ENCODE results near the gene TSC22D1.
A peak's percentile ranks its signal among the peaks of the same experiment; 100 is the strongest.

TSC22D1 gene

DNA sequence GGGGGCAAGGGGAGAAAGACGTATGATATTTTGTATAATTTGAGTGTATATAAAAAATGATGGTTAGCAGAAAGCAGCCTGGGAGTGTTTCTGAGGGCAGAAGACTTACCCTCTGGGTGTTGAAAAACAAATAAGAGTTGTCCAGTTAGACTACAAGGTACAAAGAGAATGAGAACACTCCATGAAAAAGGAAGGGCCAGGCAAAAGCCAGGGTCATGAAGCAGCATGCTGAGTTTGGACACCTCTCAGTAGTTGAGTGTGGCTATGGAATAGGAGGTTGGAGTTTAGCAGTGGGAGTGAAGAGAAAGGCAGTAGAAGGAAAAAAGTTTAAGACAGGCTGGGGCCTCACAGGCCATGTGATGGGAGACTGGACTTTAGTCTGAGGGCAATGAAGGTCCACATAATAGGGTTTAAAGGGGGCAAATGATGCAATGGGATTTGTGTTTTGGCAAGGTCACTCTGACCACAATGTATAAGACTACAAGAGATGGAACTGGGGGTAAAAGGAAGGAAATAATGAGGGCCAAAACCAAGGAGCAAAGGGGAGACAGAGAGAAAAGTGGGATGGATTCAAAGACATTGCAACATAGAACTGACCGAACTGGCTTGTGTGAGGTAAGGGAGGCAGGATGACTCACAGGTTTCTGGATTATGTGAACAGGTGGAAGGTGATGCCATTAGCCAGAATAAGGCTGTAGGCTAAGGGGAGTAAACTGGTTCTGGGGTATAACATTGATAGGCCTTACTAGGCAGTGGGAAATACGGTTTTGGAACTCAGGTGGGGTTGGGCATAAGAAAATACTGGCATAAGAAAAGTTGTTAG, 125.9 kb downstream of the TSC22D1 start:
- no peak for DNase-seq

- DNase-seq = no peak
These were observed 127.3 kb downstream of the TSC22D1 start for GRCh38 chr13:44448875-44449274.

- DNase-seq = no peak
These were observed 127.8 kb downstream of the TSC22D1 start for GRCh38 chr13:44448373-44448772.

GRCh38 chr13:44447783-44448321, 128.3 kb downstream of the TSC22D1 start:
- no peak for DNase-seq

DNA sequence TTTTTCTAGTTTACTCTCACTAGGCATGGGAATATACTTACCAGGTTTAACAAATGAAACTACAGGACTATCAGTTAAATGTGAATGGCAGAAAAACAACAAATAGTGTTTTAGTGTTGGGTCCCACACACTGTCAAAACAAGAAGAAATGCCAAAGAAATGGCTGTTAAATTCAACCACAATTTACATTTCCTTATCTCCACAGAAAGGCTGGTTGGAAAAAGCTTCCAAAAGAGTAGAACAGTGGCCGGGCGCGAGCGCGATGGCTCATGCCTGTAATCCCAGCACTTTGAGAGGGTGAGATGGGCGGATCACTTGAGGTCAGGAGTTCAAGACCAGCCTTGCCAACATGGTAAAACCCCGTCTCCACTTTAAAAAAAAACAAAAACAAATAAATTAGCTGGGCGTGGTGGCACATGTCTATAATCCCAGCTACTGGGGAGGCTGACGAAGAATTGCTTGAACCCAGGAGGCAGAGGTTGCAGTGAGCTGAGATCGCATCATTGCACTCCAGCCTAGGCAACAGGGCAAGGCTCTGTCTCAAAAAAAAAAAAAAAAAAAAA, 136.0 kb downstream of the TSC22D1 start:
- DNase-seq = no peak

DNA sequence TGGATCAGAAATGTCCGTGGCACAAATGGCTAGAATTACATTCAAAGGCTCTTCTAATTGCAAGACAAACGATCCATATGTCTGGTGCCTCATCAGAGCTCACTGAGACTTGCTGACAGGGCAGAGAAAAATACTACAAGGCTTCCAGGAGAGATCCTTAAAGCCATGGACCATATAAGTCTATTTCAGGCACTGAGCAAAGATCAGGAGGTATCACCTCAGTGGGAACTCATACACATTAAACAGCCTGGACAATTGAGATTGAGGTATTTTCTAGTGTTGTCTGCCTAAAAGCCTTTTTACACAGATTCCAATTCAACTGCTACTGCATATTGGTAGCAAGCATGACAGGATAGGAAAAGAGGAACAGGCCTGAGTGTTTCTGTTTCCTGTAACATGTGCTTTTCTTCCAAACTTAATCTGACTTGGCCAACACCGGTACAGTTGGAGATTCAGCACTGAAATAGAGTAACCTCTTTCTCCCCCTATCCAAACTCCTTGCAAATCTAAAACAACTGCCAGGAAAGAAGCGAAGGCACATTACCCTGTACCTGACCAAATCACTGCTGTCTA, 136.6 kb downstream of the TSC22D1 start:
- DNase-seq = no peak

GRCh38 chr13:44438234-44438579, 137.9 kb downstream of the TSC22D1 start:
- DNase-seq = no peak

DNA sequence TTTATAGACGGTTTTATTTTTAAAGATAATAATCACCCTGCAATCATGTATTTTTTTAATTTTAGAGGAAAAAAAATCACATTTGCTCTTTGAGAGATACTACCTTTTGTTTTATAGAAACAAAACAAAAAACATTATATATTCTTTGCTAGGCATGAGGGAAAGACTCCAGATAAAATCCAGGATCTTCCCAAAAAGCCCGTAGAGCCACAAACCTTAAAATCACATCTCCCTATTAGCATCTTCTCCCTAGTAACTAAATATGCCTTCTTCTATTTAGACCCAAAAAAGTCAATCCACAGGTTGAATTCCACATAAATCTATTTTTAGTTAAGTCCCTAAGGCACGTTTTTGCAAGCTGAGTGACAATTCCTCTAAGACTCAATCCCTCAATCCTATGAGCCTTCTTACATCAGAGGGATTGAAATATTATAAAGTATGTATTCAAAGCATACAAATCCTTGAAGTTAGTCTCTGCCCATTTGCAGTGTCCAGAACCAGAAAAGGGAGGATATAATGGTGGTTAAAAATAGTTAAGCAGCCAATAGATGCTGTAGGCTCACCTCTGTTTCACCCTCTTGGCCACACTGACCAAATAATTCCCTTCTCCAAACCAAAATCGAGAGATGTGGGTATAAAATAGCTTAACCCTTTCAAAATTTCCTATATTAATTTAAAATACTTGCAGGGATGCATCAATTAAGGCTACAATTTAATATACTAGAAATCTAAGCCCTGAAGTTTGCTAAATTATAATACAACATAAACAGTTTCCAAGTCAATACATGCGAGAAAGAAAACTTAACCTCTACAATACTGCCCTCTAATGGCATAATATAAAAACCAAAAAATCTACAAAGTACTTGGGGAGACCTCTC, 138.5 kb downstream of the TSC22D1 start:
- no peak for DNase-seq

GRCh38 chr13:44436589-44437337, 139.4 kb downstream of the TSC22D1 start:
- peak; percentile 37 for DNase-seq

- DNase-seq = no peak
These were observed 140.1 kb downstream of the TSC22D1 start for GRCh38 chr13:44435919-44436510.

- peak; percentile 83 for DNase-seq
These were observed 140.8 kb downstream of the TSC22D1 start for GRCh38 chr13:44435142-44435918.

DNA sequence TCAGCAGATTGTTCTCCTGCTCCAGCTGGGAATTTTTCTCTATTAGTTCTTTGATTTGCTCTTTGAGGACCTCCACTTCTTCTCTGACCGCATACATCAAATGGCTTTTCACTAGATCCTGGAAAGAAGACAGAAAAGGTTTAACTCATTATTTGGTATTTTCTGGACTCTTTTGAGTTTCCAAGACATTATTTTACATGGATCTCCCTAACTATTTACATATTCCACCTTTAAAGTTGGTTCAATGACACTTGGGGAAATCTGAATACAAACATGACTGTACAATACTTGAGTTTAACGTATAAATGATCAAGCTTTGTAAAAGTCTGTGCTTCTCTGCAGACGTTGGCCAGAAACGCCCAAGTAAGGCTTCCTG, 141.4 kb downstream of the TSC22D1 start:
- no peak for DNase-seq

DNA sequence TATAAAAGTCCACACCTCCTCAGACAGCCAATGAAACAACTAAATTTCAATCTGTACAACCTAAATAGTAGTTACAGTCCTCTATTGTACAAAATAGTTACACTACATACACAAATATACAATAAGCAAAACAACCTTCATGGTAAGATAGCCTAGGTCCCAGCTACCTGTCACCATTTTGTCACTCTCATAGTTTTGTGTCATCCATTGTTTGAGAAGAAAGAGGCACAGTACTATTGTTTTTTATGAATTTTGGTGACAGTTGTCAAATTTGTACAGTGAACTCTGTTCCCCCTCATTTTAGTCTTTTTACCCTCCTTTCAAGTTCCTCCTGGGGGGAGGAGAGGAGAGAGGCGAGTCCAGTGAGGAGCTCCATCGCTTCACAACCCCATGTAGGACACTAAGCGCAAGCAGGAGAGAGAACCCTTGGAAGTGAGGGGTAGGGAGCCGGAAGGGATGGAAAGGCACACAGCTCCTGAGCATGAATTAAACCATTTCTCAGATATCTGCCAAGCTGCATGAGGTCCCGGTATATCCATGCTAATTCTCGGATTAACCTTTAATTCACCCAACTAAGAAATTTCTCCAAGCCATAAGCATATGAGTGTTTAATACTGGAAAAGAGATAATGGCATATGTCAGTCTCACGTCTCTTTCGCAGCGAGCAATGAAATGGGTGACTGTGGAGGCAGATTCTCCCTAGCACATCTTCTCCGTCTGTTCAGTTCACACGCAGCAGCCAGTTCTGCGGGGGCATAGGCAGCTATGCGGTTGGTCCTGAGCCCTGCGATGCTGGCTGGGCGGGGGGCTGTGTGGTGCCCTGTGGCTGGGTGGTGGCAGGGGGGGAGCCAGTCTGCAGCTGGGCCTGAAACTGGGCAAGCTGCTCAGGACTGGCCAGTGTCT, 142.0 kb downstream of the TSC22D1 start:
- DNase-seq = no peak

DNA sequence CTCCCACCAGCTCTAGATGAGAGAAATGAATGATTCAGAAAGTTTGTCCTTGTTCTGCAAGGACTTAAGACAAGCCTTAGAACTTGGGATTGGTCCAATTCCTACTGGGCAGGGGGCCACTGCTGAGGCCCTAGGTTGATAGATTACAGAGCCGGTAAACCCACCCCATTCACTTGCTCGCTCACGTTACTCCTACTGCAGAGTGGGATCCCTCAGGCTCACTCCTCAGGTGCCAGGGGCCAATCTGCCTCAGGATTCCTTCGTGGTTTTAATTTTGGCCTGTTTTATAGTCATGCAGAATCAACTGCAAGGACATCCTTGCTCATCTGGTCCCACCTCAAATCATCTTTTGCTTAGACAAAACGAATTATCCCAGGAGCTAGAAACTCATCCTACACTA, 143.5 kb downstream of the TSC22D1 start:
- DNase-seq = no peak

DNA sequence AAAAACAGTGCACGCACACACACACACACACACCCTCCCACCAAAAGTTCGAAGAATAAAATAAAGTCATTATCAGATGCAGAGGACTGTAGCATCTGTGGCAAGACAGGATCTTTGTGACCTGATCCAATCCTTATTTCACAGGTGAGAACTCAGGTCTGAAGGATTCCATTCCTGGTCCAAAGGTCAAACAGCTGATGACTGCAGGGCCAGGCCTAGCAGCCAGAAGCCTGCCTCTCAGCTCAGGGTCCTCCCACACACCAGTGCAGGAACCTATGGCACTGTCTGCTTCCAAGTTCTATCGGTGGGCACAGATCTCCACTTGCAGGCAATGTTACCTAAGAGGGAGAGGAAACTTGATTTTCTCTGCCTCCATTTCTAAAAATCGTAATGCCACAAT, 145.0 kb downstream of the TSC22D1 start:
- no peak for DNase-seq

DNA sequence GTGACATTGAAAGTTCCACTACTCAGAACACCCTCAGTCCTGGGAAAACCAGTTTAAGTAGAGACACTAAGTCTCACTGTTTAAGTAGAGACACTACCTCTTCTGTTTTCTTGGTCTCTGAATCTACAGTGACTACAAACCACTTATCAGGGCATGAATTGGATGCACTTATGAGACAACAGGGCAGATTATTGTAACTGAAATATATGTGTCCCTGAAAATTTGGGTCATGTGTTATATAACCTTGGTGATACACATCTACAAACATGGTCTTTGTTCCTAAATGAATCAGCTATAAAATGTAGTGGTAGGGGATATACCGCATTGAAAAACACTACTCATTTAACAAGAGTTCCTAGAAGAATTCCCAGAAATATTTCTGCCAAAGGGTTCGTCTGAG, 146.8 kb downstream of the TSC22D1 start:
- no peak for DNase-seq

DNA sequence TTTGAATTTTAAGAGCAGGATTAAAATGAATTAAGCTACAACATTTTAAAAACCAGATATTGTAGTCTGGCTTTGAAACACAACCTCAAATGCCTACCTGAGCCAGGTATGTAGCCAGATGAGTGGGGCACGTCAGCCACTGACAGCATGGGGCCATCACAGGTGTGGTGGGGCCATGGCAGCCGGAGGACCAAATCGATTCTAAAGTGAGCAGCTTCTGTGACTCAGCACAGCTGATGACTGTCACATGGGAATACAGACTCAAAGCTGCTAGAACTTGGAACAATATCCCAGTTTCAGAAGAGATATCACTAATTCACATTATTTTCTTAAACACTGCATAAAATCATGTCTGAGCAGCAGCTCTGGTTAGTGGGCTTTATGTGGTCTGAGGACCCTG, 149.7 kb downstream of the TSC22D1 start:
- no peak for DNase-seq

DNA sequence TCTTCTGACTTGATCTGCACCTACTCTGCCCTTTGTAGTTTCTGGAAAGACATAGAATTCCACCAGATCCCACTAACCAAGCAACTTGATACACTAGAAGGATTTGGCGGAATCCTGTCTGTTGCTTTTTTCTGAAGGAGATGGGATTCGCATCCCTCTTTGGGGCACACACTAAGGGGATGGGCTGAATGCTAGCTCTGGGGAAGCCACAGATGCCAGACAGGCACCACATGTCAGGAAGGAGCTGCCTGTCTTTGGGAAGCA, 150.4 kb downstream of the TSC22D1 start:
- no peak for DNase-seq

DNA sequence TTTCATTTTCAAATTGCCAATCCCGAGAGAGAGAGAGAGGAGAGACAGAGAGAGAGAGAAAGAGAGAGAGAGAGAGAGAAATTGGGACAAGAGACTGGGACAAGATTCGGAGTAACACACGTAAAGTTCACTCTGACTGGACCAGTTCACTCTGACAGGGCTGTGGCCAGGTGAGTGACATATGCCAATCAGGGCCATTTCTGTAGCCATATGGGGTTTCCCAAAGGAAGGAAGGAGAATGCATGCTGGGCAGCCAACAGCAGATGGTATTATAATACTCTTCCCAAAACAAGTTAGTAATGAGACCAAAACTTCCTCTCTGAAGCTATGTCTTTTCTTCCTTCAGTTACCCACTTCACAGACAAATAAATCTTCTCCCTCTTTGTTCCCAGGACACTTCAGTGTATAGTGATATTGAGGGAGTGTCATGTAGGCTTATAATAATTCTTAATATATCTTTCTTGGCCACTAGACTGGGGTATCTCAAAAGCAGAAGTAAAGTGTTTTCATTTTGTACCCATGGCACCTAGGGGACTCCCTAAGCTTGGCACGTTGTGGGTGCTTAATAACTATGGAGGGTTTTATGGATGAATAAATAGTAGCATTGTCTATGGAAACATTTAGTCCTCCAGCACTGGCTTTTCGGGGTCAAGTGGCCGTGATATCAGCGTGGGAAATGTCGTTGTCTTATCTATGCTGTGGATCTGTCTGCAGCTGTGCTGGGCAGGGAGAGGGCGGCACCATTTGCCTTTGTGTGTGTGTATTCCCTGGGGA, 150.9 kb downstream of the TSC22D1 start:
- no peak for DNase-seq

GRCh38 chr13:44423824-44424223, 152.3 kb downstream of the TSC22D1 start:
- DNase-seq = no peak
